D721Med (cell line): ENCODE results near the gene MAML1.

Source experiments
- DNase-seq: peaks from one replicate; pipeline ENCODE4 v3.0.0; 2011; ENCODE audit warnings: low spot score; ENCODE audit not compliant: insufficient read length
- FAIRE-seq: peaks from 2 replicates; lab custom pipeline; 2011; peaks lifted over from hg19 to GRCh38; lab: Jason Lieb, UNC
- TF ChIP-seq, protein P1 (sequence below): IDR thresholded peaks from 2 replicates; pipeline ENCODE4 v1.5.1; 2012; ENCODE audit warnings: mild to moderate bottlenecking, control low read depth; ENCODE audit not compliant: insufficient read depth; ENCODE audit errors: missing control alignments

The MAML1 gene

DNA sequence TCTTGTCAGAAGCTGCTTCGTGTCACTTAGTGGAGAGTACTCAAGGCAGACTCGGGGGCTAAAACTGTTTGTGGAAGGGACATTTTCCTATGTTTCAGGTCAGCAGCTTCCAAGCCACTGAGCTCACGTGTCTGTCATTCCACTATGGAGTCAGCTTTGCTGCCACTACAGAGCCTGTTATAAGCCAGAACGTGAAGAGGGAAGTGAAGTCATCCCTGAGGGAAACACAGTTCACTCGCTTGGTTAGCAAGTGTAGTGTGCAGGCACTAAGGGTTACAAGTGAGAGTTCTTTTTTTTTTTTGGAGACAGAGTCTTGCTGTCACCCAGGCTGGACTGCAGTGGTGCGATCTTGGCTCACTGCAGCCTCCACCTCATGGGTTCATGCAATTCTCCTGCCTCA lies 36.6 kb downstream of the MAML1 start:
- TF ChIP-seq, protein P1, sequence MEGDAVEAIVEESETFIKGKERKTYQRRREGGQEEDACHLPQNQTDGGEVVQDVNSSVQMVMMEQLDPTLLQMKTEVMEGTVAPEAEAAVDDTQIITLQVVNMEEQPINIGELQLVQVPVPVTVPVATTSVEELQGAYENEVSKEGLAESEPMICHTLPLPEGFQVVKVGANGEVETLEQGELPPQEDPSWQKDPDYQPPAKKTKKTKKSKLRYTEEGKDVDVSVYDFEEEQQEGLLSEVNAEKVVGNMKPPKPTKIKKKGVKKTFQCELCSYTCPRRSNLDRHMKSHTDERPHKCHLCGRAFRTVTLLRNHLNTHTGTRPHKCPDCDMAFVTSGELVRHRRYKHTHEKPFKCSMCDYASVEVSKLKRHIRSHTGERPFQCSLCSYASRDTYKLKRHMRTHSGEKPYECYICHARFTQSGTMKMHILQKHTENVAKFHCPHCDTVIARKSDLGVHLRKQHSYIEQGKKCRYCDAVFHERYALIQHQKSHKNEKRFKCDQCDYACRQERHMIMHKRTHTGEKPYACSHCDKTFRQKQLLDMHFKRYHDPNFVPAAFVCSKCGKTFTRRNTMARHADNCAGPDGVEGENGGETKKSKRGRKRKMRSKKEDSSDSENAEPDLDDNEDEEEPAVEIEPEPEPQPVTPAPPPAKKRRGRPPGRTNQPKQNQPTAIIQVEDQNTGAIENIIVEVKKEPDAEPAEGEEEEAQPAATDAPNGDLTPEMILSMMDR: no peak
- DNase-seq (no peak), FAIRE-seq (no peak)

GRCh38 chr5:179769796-179770195 lies 37.2 kb downstream of the MAML1 start:
- TF ChIP-seq, protein P1: no peak
- FAIRE-seq (no peak), DNase-seq (no peak)

DNA sequence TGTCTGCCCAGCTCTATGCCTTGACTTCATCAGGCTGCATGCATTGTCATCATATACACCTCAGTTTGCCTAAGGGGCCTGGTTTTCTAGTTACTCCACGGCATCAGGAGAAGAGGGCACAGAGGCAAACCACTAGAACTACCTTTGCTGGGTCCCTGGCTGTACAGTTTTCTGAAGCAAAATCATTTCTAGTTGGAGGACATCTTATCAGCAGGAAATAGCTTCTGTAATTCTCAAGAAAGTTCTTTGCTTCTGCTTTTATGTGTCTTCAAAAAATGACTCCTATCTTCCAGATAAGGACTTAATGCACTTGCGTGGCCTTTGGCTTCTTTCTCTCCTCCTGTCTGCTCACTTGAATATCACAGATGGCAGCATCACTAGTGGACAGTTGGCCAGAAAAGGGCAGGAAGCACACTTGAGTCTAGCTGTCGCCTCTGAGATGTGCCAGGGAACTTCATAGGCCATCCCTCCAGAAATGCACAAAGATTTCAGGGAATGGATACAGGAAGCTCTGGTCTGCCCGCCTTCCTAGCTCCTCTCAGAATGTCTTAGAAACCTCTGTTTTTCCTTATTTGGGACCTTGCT lies 38.8 kb downstream of the MAML1 start:
- FAIRE-seq (no peak), DNase-seq (no peak)
- TF ChIP-seq, protein P1: no peak

DNA sequence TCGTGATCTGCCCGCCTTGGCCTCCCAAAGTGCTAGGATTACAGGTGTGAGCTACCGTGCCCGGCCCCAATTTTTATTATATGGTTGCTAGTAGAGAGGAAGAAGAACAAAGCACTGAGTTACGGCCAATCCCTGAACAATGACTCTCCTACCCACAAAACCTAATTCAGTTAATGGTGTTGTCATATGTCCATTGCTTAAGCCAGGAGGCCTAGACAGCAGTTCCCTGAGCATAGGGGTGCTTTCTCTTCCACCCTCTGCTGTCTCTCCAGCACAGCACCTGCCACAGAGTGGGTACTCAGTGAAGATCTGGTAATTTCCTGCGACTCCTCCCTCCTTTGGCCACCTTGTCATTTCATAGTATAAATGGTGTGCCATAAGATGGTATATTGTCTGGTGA lies 39.7 kb downstream of the MAML1 start:
- FAIRE-seq (no peak), DNase-seq (no peak)
- TF ChIP-seq, protein P1: no peak

- FAIRE-seq (no peak), DNase-seq (no peak)
- TF ChIP-seq, protein P1: no peak
These were observed 41.0 kb downstream of the MAML1 start for GRCh38 chr5:179773686-179774040.

DNA sequence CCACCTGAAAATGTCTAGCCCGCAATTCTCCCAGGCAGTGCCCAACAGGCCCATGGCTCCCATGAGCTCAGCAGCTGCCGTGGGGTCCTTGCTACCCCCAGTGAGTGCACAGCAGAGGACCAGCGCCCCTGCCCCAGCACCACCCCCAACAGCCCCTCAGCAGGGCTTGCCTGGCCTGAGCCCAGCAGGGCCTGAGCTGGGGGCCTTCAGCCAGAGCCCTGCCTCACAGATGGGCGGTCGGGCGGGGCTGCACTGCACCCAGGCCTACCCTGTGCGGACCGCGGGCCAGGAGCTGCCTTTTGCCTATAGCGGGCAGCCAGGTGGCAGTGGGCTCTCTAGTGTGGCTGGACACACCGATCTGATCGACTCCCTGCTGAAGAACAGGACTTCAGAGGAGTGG lies 41.8 kb downstream of the MAML1 start:
- TF ChIP-seq, protein P1: no peak
- FAIRE-seq: no peak
- DNase-seq: no peak

- FAIRE-seq (no peak), DNase-seq (no peak)
- TF ChIP-seq, protein P1: no peak
These were observed 43.9 kb downstream of the MAML1 start for GRCh38 chr5:179776411-179776938.
